Measurements from ENCODE around the gene HGFAC.

Gene HGFAC

GRCh38 chr4:3423406-3423805, 18.4 kb upstream of the HGFAC start:
- no peak overlapping the region for H3K27ac ChIP-seq

GRCh38 chr4:3423952-3424351, 17.8 kb upstream of the HGFAC start:
- no peak for DNase-seq (ENCODE audit: low read depth, low spot score)
- no peak overlapping the region for H3K27ac ChIP-seq

More at GRCh38 chr4:3423406-3423805, 18.4 kb upstream of the HGFAC start:
- no peak for DNase-seq (ENCODE audit: low read depth, low spot score)

- H3K27ac ChIP-seq, result no peak overlapping the region
- no peak for DNase-seq (ENCODE audit: low read depth, low spot score)
These were observed 17.2 kb upstream of the HGFAC start for GRCh38 chr4:3424522-3425095.

- no peak overlapping the region for H3K27ac ChIP-seq
- DNase-seq (ENCODE audit: low read depth, low spot score), result no peak
These were observed 15.2 kb upstream of the HGFAC start for GRCh38 chr4:3426465-3427133.

GRCh38 chr4:3427134-3427476, 14.7 kb upstream of the HGFAC start:
- no peak overlapping the region for H3K27ac ChIP-seq
- no peak for DNase-seq (ENCODE audit: low read depth, low spot score)

- DNase-seq (ENCODE audit: low read depth, low spot score), result no peak
- H3K27ac ChIP-seq, result no peak overlapping the region
These were observed 13.9 kb upstream of the HGFAC start for GRCh38 chr4:3427706-3428446.

- no peak overlapping the region for H3K27ac ChIP-seq
- no peak for DNase-seq (ENCODE audit: low read depth, low spot score)
These were observed 12.1 kb upstream of the HGFAC start for GRCh38 chr4:3429651-3430050.

GRCh38 chr4:3430524-3430923, 11.2 kb upstream of the HGFAC start:
- no peak for DNase-seq (ENCODE audit: low read depth, low spot score)
- H3K27ac ChIP-seq, result no peak overlapping the region

- no peak for DNase-seq (ENCODE audit: low read depth, low spot score)
- H3K27ac ChIP-seq, result no peak overlapping the region
These were observed 10.2 kb upstream of the HGFAC start for GRCh38 chr4:3431446-3431993.

GRCh38 chr4:3432381-3432790, 9.4 kb upstream of the HGFAC start:
- H3K27ac ChIP-seq, result no peak overlapping the region
- no peak for DNase-seq (ENCODE audit: low read depth, low spot score)

GRCh38 chr4:3433138-3433869, 8.5 kb upstream of the HGFAC start:
- H3K27ac ChIP-seq, result no peak overlapping the region
- DNase-seq (ENCODE audit: low read depth, low spot score), result no peak

- no peak overlapping the region for H3K27ac ChIP-seq
- DNase-seq (ENCODE audit: low read depth, low spot score), result no peak
These were observed 6.7 kb upstream of the HGFAC start for GRCh38 chr4:3434881-3435685.

GRCh38 chr4:3435686-3435956, 6.1 kb upstream of the HGFAC start:
- DNase-seq (ENCODE audit: low read depth, low spot score), result no peak
- H3K27ac ChIP-seq, result no peak overlapping the region

GRCh38 chr4:3436048-3436797, 5.5 kb upstream of the HGFAC start:
- H3K27ac ChIP-seq, result peak overlapping the region; percentile 69
- DNase-seq (ENCODE audit: low read depth, low spot score), result no peak

- DNase-seq (ENCODE audit: low read depth, low spot score), result peak; percentile 78
- peak overlapping the region; percentile 69 for H3K27ac ChIP-seq
These were observed 4.8 kb upstream of the HGFAC start for GRCh38 chr4:3436798-3437581.

- H3K27ac ChIP-seq, result peak overlapping the region; percentile 69
- no peak for DNase-seq (ENCODE audit: low read depth, low spot score)
These were observed 4.2 kb upstream of the HGFAC start for GRCh38 chr4:3437582-3437936.

- DNase-seq (ENCODE audit: low read depth, low spot score), result no peak
- H3K27ac ChIP-seq, result peak overlapping the region; percentile 69
These were observed 3.5 kb upstream of the HGFAC start for GRCh38 chr4:3437998-3438846.

- no peak for DNase-seq (ENCODE audit: low read depth, low spot score)
- H3K27ac ChIP-seq, result no peak overlapping the region
These were observed 3.0 kb upstream of the HGFAC start for GRCh38 chr4:3438847-3439180.
